HG02938 (cell line): ENCODE results near the gene MYL6.
A peak's percentile ranks its signal among the peaks of the same experiment; 100 is the strongest.
"Not testable (repeated sequence)": the region's sequence is repeated elsewhere in the genome, so short reads cannot be mapped to it uniquely, and the experiment has no call there.

ENCODE experiments used
- ATAC-seq: cut with Tn5 transposase; IDR thresholded peaks from one replicate; pipeline ENCODE4 v1.9.1; 2021; ENCODE audit warnings: mild to moderate bottlenecking, moderate library complexity; ENCODE audit not compliant: unreplicated experiment

The MYL6 gene

DNA sequence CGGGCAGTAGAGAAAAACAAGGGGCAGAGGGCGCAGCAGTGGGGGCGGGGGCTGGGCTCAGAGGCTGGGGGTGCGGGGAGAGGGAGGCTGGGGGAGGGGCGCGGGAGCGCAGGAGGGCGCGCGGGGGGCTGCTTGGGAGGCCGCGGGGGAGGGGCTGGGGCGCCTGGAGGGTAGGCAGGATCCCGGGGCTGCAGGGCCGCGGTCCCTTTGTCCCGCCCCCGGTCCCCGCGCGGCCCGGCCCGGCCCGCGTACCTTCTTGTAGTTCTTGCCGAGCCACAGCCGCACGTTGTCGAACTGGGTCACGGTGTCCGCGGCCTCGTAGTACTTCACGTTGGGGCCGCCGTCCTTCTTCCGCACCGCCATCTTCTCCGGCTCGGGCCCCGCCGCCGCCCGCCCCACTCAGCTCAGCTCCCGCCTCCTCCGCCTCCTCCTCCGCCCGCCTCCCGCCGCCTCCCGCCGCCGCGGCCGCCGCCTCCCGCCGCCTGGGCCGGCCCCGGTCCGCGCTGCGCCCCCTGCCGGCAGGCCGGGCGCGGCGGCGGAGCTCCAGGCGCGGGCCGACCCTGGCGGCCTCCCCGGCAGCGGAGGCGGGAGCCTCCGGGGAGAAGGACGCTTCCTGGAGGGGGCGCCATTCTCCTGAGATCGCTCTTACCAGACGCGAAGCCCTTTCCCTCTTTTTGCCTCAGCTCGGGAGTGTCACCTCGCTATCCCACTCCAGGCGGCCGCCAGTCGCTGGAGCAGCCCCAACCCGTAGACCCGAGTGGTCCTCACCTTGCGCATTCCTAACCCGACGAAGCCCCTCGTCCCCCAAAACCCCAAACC is 31.1 kb downstream of the MYL6 start, which contains the start of gene SMARCC2:
Gene SMARCC2, minus strand, starts transcription at position 385 of the 819 bp plus-strand sequence. Its CDS starts 22 bp downstream, at position 363.
- ATAC-seq: peak; percentile 53

DNA sequence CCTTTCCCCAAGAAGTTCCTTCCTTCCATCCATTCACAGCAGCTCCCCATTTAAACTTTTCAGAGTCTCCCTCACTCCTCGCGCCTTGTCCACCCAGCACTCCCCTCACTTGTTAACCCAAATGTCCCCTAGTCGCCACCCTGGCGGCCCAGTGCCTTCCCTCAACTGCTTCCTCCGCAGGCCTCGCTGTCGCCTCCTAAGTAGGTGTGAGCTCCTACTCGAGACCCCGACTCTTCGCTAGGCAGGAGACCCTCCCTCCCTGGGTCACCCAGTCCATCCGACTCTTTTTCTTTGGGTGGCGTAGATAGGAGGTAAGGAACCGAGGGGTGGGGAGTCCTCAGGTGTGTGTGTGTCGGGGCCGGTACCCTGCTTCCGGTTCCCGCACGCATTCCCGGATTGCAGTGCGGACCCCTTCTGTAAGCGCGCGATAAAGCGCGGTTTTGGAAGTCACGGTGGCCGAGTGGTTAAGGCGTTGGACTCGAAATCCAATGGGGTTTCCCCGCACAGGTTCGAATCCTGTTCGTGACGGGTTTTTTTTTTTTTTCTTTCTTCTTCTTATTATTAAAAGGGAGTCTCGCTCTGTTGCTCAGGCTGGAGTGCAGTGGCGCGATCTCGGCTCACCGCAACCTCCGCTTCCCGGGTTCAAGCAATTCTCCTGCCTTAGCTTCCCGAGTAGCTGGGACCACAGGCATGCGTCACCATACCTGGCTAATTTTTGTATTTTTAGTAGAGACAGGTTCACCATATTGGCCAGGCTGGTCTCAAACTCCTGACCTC is 31.9 kb downstream of the MYL6 start:
- peak; percentile 34 for ATAC-seq

DNA sequence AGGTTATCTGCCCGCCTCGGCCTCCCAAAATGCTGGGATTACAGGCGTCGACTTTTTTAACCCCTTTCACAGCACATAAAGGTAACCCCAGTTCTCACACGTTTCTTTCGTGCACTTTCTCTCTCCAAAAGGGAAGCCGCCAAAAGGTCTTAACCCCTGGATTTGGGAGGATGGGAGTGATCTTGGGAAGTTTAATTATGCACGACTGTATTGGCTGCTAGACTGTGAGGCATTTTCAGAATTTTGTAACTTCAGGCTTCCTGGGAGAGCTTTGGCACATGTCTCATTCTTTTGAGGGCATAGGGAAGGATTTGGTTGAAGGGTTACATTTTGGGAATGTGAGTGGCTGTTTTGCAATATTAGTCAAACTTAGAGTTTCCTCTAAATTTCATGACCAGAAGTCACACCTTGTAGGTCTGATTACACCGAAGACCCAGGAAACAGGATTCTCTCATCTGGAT is 32.6 kb downstream of the MYL6 start:
- ATAC-seq: no peak

DNA sequence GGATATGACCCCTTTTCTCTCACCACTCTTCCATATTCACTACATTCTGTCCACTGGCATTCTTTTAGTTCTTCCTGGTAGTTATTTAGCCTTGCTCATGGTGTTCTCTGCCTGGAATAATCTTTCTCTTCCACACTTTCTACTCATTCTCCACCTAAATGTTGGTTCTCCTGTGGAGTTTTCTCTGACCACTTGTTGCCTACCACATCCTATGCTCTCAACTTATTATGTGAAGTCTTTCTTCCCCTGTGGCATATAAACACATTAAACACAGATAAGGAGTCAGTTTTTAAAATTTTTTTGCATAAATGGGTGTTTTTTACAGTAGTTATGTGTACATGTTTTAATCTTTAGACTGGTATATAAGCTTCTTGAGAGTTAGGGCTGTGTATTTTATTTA is 34.4 kb downstream of the MYL6 start:
- ATAC-seq: no peak

DNA sequence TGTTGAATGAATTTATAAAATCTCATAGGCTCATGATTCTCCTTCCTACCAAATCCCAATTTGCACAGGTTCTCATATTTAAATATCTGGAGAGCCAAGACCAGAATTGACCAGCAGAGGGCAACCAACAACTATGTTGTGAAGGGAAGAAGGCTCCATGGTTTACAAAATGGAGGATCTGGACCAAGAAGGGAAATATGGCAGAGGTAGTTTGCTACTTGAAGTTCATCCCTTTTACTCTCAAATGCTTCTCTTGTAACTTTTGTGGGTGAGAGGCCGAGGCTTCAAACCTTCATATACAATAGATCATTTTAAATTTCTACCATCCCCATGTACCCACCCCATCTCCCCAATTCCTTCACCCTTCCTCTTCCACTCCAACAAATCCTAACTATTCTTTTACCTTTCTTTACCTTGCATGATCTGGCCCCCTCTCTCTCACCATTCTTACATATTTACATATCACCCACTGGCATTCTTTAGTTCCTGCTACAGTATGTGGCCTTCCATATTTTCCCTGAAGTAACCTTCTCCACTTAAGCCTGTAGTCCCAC is 34.9 kb downstream of the MYL6 start:
- no peak for ATAC-seq

DNA sequence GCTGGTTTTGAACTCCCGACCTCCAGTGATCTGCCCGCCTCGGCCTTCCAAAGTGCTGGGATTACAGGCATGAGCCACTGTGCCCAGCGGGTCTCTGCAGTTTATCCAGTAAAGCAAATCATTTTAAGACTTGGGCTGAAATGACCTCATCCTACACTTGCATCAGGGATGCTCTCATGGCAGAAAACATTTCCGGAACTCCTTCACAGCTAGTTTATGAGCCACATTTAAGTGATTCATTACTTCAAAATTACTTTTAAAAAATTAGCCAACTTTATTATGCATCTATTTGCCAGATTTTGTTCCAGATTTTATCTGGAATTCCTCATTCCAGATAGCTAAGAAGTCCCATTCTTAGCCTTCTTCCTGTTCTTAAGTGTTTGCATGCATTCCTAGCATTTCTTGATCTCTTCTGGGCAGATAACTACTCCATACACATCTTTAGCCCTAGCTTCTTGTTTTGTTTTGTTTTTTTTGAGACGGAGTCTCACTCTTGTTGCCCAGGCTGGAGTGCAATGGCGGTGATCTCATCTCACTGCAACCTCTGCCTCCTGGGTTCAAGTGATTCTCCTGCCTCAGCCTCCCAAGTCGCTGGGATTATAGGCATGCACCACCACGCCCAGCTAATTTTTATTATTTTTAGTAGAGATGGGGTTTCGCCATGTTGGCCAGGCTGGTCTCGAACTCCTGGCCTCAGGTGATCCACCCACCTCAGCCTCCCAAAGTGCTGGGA is 38.8 kb downstream of the MYL6 start:
- ATAC-seq: not testable (repeated sequence)

DNA sequence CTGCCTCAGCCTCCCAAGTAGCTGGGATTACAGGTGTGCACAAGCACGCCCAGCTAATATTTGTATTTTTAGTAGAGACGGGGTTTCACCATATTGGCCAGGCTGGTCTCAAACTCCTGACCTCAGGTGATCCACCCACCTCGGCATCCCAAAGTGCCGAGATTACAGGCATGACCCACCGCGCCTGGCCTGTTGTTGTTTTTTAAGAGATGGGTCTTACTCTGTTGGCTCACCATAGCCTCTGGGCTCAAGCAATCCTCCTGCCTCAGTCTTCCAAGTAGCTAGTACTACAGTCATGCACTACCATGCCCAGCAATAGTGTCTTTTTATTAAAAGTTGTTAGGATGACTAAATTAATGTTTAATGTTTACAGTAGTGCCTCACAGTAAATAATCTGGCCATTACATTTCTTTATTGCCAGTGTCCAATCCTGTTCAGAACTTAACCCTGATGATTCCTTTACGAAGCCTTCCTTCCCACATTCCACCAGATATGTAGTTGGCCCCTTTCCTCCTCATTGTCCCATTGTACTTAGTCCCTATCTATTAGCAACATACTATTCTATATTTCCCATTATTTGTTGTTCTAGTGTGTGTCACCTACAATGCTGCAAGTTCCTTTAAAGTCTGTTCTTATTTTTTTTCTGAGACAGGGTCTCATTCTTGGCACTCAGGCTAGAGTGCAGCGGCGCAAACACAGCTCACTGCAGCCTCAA is 39.9 kb downstream of the MYL6 start:
- ATAC-seq: no peak

DNA sequence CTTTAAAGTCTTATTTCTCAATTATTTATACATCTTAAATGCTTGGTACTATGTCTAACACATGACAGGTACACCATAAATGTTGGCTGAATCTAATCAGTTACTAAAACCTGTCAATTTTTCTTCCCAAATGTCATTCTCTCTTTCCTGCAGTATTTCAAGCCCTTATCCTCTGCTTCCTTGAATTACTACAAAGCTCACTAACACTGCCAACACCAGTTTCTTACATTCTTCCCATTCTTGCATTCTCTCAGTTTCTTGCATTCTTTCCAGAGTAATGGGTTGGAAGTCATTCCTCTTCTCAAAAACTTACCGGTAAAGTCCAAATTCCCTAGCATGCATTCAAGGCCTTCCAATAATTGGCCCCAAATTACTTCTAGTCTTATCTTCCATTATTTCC is 40.7 kb downstream of the MYL6 start:
- ATAC-seq: no peak

DNA sequence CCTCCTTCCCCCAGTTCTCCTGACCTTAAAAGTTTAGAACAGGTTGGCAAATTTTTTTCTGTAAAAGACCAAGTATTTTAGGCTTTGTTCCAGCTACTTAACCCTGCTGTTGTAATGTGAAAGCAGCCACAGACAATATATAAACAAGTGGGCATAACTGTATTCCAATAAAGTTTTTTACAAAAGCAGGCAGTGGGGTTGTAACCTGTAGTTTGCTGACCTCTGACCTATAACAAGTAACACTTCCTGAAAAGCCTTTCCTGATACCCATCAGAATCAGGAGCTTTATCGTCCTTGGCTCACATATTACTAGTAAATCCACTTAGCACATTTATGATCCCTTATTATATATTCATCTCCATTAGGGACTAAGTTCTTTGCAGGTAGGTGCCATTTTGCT is 44.2 kb downstream of the MYL6 start:
- ATAC-seq: no peak

DNA sequence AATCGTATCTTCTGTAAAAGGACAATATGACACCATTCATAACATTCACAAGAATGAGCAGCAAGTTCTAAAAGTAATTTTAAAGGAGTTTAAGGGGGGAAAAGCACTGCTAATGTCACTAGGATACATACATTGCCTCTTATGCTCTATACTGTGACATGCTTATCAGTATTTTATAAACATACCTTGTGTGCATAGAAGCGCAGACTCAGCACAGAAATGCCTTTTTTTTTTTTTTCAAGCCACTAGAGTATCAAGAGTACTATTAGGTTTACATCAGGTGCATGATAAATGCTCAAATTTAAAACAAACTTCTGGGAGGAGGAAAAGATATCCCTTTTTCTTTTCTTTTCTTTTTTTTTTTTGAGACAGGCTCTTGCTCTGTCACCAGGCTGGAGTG is 44.7 kb downstream of the MYL6 start:
- no peak for ATAC-seq

DNA sequence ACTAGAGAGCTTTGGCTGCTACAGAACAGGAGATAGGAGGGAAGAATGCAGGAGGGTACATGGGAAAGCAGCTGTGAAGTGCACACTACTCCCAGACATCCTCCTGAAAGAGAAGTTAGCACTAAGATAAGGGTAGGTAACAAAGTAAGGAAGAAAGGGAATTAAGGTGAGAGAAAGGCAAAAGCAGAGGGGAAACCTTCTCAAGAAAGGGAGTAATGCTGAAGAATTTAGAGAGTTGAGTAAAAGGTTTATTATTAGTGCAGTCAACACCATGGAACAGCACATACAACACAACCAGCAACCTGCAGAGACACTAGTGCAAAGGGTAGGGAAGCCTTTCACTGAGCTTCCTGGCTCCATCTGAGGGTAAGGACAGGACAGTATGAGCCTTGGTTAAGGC is 46.1 kb downstream of the MYL6 start:
- no peak for ATAC-seq

DNA sequence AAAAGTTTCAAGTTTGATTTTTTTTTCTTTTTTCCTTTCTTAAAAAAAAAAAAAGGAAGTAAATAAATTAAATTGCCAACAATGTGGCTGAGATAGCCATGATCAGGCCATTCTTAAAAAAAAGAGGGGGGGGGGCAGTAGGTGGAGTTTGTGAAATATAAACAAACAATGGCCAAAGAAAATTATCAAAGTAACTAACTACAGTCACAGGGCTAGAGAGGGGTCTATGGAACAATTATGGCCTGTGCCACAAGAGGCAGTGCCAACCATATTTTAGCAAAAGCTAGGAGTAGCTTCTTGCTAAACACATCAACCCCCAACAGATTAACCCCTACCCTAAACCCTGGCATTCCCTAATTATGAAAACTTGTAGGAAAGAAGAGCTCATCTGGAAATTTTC is 47.3 kb downstream of the MYL6 start:
- ATAC-seq: no peak

DNA sequence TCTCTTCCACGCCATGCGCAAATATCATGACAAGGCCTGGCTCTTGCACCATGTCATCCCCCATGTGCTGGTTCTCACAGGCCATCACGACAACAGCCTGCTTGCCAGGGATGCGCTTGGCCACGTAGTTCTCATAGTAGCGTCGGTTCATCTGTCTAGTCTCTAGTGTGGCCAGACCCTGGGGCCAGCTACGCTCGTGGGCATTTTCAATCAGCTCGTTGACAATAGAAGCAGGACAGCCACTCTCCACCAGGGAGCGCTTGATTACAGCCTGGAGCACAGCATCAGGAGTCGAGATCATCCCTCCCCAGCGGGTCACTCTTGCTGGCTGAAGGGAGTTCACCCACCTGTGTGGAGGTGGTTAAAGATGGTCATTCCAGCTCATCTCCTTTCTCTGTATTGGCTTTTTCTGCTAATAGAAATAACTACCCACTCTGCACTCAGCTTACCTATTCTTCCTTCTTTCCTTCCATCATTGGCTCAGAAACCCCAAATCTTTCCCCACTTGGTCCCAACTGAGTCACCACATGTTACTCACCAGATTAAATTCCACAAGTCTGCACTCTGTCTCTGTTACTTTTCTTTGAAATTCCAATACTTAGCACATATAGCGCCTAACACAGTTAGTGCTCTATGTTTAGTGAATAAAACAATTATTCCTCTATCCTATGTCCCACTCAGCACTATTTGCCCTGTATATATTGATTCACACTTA is 48.5 kb downstream of the MYL6 start:
- no peak for ATAC-seq

DNA sequence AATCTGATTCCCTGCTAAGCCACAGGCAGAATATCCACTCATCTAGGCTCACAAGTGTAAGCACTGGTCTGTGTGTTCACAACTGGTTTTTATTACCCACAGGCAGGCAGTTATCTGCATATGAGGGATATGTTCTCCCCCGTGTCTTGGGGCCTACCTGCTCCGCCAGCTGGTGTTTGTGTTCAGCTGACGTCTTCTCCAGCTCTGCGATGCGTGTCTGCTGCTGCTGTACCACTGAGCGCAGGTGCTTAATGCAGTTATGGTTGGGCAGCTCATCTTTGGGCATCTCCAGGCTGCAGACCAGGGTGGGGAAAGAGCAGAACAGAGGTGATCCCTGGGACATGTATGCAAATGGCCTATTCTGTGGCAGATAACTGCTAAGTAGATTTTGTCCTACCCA is 49.8 kb downstream of the MYL6 start:
- no peak for ATAC-seq
